Stimulated activated CD4-positive, alpha-beta T cell treated with anti-CD3 and anti-CD28 coated beads, Interleukin-4, amount 100 ng/mL, for 48 hours (primary cell): ENCODE results near the gene A2M.

ENCODE experiments used
- DNase-seq, 2 donors: peaks; one replicate each; pipeline ENCODE4 v3.0.0-alpha.2; 2020; ENCODE audit warnings: low read depth in 2 of 2

The A2M gene

GRCh38 chr12:9122091-9122609 lies 6.4 kb upstream of the A2M start:
- no peak for DNase-seq

- no peak for DNase-seq
Measured at GRCh38 chr12:9120487-9121184, 4.9 kb upstream of the A2M start.

GRCh38 chr12:9118158-9118557 lies 2.4 kb upstream of the A2M start:
- DNase-seq = no peak

GRCh38 chr12:9114946-9115345 lies 773 bp downstream of the A2M start:
- DNase-seq = no peak

DNA sequence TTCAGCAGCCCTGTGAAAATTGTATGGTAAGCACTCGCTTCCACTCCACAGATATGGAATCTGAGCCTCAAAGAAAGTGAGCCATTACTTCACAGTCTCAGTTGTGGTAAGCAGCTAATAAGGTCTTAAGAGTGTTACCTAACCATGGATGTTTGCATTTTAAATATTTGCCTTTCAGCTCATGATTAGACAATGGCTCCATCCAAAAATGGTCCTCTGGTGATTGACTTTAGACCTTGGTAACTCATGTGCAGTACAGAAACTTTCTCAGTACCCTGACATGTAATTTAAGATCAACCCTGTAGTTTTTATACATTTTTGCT lies 1.8 kb downstream of the A2M start:
- no peak for DNase-seq

DNA sequence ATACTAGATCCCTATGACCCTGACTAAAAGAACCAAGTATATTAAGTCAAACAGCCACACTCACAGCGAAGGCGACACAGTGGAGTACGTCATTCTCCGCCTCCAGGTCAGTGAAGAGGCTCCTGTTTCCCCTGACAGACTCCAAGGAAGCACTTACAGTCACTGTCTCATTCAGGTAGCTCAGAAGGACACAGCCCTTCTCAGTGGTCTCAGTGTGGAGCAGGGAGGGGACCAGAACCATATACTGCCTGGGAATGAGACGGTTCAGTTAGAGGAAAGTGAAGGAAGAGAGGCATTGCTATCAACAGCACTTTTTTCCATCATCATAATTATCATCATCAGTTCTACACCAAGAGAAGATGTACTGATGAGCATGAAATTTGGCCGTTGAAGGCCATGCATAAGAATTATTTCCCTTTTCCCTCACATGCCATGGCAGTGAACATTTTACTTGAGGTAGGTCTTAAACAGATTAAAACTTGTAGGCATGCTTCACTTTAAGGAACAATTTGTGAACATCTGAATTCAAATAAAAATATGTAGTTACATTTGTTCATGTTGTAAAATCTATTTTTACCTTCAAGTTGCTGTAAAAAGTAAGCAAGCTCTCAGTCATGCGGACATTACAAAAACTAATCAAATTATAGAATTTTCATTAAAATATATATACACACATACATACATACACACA lies 2.3 kb downstream of the A2M start:
- DNase-seq = no peak

GRCh38 chr12:9112076-9112853 lies 3.5 kb downstream of the A2M start:
- DNase-seq = no peak

DNA sequence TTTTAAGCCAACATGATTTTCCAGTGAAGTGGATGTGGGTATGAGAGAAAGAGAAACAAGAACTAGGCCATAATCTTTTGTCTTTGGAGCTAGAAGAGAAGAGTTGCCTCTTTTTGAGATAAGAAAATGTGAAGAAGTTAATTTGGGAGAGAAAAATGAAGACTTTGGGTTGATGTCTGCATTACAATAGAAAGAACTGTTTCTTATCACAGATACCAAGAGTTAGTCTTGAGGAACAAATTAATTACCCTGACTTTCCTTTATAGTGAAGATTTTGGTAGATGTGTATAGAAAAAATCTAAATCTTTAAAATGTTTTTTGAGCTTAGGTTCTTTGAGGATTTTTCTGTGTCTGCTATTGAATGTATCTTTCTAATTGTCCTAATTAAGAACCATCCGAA lies 4.2 kb downstream of the A2M start:
- DNase-seq = no peak

GRCh38 chr12:9109737-9110491 lies 5.8 kb downstream of the A2M start:
- no peak for DNase-seq

DNA sequence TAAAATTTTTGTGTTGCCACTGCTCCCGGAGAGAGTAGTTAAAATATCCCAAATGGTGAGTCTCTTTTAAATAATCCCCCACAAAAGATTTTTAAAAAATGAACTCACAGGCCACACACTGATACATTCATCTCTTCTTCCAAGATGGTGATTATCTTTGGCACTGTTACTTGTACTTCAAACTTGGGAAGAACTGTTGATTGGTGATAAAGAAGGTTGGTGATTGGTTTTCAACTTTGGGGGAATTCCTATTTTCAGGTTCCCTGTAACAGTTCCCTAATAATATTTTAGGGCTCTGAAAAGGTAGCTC lies 6.6 kb downstream of the A2M start:
- no peak for DNase-seq

DNA sequence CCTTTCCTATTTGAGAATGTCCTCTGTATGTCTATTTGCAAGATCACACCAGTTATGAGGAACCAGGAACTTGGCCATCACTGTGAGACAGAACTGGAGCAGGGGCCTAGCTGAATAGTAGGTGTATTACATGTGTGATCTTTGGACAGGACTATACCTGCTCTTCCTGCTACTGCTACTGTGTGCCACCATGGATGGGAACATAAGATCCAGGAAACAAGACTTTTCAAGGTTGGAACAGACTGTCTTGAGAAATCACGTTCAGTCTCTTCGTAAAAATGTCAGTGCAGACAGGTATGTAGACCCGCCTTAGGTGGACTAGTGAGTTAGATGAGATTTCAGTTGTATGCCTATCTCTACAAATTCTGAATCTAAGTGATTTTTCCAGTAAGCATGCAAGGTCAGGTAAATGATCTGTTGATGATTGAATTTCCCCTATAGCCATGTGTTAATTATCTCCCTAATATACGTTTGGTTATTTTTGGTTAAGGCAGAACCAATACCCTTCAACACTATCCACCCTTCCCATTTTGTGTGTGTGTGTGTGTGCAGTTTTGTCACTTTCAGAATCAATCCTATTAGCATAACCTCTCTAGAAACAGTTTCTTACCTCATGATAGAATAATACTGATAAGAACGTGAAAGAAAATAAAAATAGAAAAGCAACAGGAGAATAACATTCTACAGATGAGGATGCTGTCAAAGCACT lies 7.1 kb downstream of the A2M start:
- DNase-seq = no peak

- DNase-seq = no peak
Measured at GRCh38 chr12:9107542-9107873, 8.2 kb downstream of the A2M start.

GRCh38 chr12:9106610-9107541 lies 8.8 kb downstream of the A2M start:
- no peak for DNase-seq

DNA sequence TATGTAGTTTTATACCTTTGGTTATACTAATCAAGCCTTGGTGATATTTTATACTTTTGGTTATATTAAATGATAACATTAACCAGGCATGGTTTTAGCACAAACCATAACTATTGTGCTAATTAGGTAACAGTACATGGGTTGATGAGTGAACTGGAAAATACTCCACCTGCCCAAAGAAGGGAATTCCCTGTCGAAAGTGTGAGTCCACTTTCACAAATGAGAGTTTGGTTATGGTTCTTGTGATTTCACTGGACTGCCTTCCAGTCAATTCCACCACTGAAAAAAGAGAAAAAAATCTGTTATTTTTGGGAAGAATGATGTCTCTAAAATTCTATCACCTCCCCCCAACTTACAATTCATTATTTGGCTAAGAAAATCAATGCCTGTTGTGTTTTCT lies 9.7 kb downstream of the A2M start:
- DNase-seq = no peak

GRCh38 chr12:9104767-9105423 lies 10.8 kb downstream of the A2M start:
- no peak for DNase-seq

- no peak for DNase-seq
Measured at GRCh38 chr12:9104087-9104486, 11.6 kb downstream of the A2M start.

DNA sequence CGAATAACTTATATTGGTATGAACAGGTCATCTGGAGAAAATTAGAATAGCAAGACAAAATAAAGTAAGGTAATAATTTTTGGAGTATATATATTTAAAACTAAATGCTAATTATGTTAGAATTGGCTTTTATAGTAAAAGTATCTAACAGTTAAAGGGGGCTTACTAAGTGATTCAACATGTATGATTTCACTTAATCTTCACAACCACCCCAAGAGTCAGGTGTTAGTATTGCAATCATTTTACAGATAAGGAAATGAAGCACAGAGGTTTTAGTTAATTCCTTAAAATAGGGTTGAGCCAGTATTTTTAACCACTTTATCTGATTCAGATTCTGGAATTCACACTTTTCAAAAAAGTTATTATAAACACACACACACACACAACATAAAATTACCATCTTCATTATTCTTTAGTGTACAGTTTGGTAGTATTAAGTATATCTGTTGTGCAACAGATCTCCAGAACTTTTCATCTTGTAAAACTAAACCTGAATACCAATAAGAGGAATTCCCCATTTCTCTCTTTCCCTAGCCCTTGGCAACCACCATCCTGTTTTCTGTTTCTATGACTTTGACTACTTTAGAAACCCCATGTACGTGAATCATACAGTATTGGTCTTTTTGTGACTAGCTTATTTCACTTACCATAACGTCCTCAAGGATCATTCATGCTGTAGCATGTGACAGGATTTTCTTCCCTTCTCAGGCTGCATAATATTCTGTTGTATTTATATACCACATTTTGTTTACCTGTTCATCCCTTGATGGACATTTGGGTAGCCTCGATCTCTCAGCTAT lies 12.5 kb downstream of the A2M start:
- no peak for DNase-seq

- DNase-seq = no peak
Measured at GRCh38 chr12:9101018-9101687, 14.6 kb downstream of the A2M start.
